HG03139 (cell line): Measurements from ENCODE around the gene CD2BP2.

Experiments
- ATAC-seq: cut with Tn5 transposase; IDR thresholded peaks from one replicate; pipeline ENCODE4 v1.9.1; 2021; ENCODE audit not compliant: unreplicated experiment

Gene CD2BP2

GRCh38 chr16:30379158-30379783, 24.2 kb upstream of the CD2BP2 start:
- ATAC-seq, result no peak

GRCh38 chr16:30378236-30379157, 23.4 kb upstream of the CD2BP2 start:
- peak; percentile 70 for ATAC-seq

- ATAC-seq, result peak; percentile 30
These were observed 22.7 kb upstream of the CD2BP2 start for GRCh38 chr16:30377812-30378235.

GRCh38 chr16:30377050-30377811, 22.1 kb upstream of the CD2BP2 start:
- no peak for ATAC-seq

GRCh38 chr16:30376461-30376902, 21.4 kb upstream of the CD2BP2 start:
- no peak for ATAC-seq

GRCh38 chr16:30375864-30376263, 20.8 kb upstream of the CD2BP2 start:
- no peak for ATAC-seq

- ATAC-seq, result no peak
These were observed 19.4 kb upstream of the CD2BP2 start, which contains the start of gene MYL11 for GRCh38 chr16:30374538-30374937. MYL11 (plus strand) TSS chr16:30374802; CDS start chr16:30374858, 56 bp downstream.

GRCh38 chr16:30372725-30373124, 17.6 kb upstream of the CD2BP2 start:
- no peak for ATAC-seq

- no peak for ATAC-seq
These were observed 17.1 kb upstream of the CD2BP2 start for GRCh38 chr16:30372038-30372712.

GRCh38 chr16:30371248-30371816, 16.2 kb upstream of the CD2BP2 start:
- no peak for ATAC-seq

GRCh38 chr16:30370456-30371247, 15.5 kb upstream of the CD2BP2 start, which contains the start of gene TBC1D10B:
TBC1D10B (minus strand) TSS chr16:30370494; CDS start chr16:30370183, 311 bp downstream.
- ATAC-seq, result peak; percentile 69

- no peak for ATAC-seq
These were observed 14.9 kb upstream of the CD2BP2 start for GRCh38 chr16:30369938-30370455.

GRCh38 chr16:30369091-30369937, 14.2 kb upstream of the CD2BP2 start:
- no peak for ATAC-seq

GRCh38 chr16:30368792-30369090, 13.6 kb upstream of the CD2BP2 start:
- no peak for ATAC-seq

GRCh38 chr16:30368122-30368791, 13.1 kb upstream of the CD2BP2 start:
- no peak for ATAC-seq

- no peak for ATAC-seq
These were observed 12.4 kb upstream of the CD2BP2 start for GRCh38 chr16:30367349-30368009.

- ATAC-seq, result no peak
These were observed 11.4 kb upstream of the CD2BP2 start for GRCh38 chr16:30366511-30366910.
